GM19099 (cell line): Measurements from ENCODE around the gene TRABD.

Source experiments
- POLR2A ChIP-seq: IDR thresholded peaks from 3 replicates; pipeline ENCODE4 v1.6.1; 2011; ENCODE audit warnings: low read depth; ENCODE audit not compliant: insufficient read length; ENCODE audit errors: extremely low read depth

The TRABD gene

GRCh38 chr22:50189849-50190181 is 4.1 kb downstream of the TRABD start:
- TF ChIP-seq POLR2A: no peak

GRCh38 chr22:50190182-50190940 is 4.6 kb downstream of the TRABD start:
- TF ChIP-seq POLR2A: peak; percentile 84

GRCh38 chr22:50190941-50191741 is 5.4 kb downstream of the TRABD start:
- TF ChIP-seq POLR2A: peak; percentile 40

GRCh38 chr22:50192436-50193204 is 6.9 kb downstream of the TRABD start:
- TF ChIP-seq POLR2A: no peak

- TF ChIP-seq POLR2A: no peak
Measured at GRCh38 chr22:50193621-50194020, 7.9 kb downstream of the TRABD start.

- TF ChIP-seq POLR2A: peak; percentile 13
Measured at GRCh38 chr22:50194037-50194805, 8.5 kb downstream of the TRABD start.

DNA sequence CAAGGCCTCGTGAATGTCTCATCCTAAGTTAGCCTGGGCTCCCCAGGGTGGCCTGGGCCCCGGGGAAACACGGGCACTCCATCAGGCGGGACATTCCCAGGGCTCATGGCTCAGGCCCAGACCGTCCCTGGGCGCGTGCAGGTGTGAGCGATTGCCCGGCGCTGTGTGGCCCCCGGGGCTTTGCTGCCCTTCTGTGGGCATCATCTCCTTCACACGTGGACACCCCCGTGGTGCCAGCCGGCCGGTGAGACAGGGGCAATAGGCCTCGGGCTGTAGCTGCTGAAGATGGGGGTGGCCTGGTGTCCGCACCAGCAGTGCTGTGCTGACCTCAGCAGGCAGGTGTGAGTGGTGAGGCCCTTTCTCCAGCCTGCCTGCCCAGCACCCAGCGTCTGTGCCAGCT is 10.5 kb downstream of the TRABD start:
- TF ChIP-seq POLR2A: no peak

DNA sequence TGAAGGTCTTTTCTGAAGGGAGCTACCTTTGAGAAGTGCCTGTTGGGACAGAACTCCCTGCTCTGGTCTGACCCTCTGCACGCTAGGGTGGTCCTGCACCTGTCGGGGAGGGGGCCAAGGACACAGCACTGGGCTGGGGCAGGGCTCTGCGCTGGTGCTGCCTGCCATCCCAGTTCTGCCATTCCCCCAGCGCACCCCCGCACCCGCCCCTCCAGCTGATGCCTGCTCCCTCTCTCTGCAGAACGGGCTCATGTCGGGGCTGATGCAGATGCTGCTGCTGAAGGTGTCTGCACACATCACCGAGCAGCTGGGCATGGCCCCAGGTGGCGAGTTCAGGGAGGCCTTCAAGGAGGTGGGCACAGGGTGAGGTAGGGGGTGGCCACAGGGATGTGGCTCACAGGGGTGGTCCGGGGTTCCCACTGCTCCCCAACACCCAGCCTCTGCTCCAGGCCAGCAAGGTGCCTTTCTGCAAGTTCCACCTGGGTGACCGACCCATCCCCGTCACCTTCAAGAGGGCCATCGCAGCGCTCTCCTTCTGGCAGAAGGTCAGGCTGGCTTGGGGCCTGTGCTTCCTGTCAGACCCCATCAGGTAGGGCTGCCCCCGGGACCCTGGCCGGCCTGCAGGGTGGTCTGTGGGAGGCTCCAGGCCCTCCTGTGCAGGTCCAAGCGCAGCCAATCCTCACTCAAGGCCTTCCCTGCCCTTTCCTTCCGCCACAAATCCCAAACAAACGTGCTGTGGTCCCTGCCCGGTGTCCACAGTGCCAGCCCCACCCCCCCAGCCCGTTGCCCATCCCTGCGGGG is 11.5 kb downstream of the TRABD start:
- TF ChIP-seq POLR2A: no peak

GRCh38 chr22:50197856-50198623 is 12.3 kb downstream of the TRABD start:
- no peak for TF ChIP-seq POLR2A

DNA sequence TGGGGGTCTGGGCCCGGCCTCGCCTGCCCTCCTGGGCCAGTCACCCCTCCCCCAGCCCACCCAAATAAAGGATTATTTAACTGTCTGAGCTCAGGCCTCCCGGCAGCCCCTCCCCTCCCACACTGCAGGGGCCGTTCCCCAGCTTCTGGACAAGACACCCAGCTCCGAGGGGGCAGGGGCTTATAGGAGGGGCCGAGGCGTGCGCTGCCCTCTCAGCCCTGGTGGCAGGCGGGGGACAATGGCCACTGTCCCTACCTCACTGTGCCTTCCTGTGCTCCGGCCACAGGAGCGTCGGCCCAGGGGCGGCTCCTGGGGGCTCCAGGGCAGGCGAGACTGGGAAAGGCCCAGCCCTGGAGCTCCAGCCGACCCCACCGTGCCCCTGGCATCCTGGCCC is 12.9 kb downstream of the TRABD start:
- TF ChIP-seq POLR2A: no peak

DNA sequence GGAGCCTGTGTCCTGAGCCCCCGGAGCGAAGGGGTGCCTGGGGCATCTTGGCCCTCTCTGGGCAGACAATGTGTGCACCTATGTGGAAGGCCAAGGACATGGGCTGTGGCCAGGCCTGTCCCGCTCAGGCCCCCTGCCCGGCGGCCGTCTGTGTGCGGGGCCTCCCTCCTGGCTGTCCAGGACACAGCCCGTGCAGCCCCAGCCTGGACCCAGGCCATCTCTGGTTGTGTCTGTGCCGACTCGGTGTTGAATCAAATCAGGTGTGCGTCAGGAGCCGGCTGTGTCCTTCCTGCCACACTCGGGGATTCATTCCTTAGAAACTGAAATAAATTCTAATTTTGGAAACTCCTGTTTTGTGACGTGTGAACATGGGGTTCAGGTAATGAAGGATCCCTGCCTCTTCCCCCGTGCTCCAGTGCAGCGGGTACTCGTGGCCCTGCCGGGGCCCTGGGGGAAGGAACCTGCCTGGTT is 13.6 kb downstream of the TRABD start:
- no peak for TF ChIP-seq POLR2A

- TF ChIP-seq POLR2A: no peak
Measured at GRCh38 chr22:50199829-50200460, 14.2 kb downstream of the TRABD start.

DNA sequence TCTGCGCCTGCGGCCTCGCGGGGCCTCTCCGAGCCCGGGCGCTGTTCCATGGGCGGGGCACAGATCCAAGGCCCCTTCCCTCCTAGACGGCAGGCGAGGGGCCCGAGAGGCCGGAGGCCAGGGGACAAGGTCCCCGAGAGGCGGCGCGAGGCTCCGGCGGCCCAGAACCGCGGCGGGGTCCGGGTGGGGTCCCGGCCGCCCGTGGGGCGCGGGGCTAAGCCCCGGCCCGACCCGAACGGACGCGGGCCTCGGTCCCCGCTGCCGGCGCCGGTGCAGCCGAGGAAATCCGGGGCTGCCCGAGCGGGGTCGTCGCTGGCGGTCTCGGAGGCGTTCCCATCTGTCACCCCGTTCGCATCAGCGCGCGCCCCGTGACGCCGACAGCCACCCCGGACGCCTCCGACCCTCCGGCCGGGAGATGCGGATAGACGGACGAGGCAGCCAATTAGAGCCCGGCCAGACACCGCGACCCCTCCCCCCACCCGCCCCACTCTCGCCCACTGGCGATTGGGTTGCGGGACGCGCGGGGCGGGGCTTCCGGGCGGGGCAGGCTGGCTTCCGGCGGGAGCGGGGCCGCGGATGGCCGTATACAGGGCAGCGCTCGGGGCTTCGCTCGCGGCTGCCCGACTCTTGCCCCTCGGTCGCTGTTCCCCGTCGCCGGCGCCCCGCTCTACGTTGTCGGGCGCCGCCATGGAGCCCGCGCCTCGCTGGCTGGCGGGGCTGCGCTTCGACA is 14.9 kb downstream of the TRABD start, which contains the start of gene SELENOO:
SELENOO (plus strand) TSS at position 551 of the 730 bp plus-strand sequence; CDS start at position 577, 26 bp downstream.
- peak; percentile 67 for TF ChIP-seq POLR2A
